Duodenal mucosa (tissue), 2 donors: Measurements from ENCODE around the gene ILK.

Experiments used
- H3K27ac ChIP-seq: one replicate; pipeline ENCODE4 v1.7.0; 2013; ENCODE audit warnings: low read depth, low read length
- H3K27me3 ChIP-seq, 2 donors: one replicate each; pipeline ENCODE4 v1.7.0; 2013; ENCODE audit warnings: low read length in 2 of 2, control low read depth in 1 of 2; ENCODE audit not compliant: insufficient read depth in 2 of 2, control insufficient read depth in 1 of 2
- H3K36me3 ChIP-seq, 2 donors: one replicate each; pipeline ENCODE4 v1.7.0; 2013; ENCODE audit warnings: low read length in 2 of 2, control low read depth in 1 of 2; ENCODE audit not compliant: insufficient read depth in 2 of 2, control insufficient read depth in 1 of 2
- H3K4me1 ChIP-seq, 2 donors: one replicate each; pipeline ENCODE4 v1.7.0; 2013; ENCODE audit warnings: low read length in 2 of 2, control low read depth in 1 of 2; ENCODE audit not compliant: insufficient read depth in 2 of 2, control insufficient read depth in 1 of 2
- H3K4me3 ChIP-seq, 2 donors: one replicate each; pipeline ENCODE4 v1.7.0; 2013; ENCODE audit warnings: low read length in 2 of 2, low read depth in 1 of 2
- H3K9ac ChIP-seq, 2 donors: one replicate each; pipeline ENCODE4 v1.7.0; 2013; ENCODE audit warnings: low read length in 2 of 2, low read depth in 1 of 2
- H3K9me3 ChIP-seq, 2 donors: one replicate each; pipeline ENCODE4 v1.7.0; 2013; ENCODE audit warnings: low read length in 2 of 2, control low read depth in 1 of 2; ENCODE audit not compliant: control insufficient read depth in 1 of 2

ILK gene

GRCh38 chr11:6621711-6622211, 18.2 kb downstream of the ILK start:
- H3K4me3 ChIP-seq, result no peak overlapping the region
- H3K27me3 ChIP-seq, result no peaks in the 10 kb centered on the region
- peaks cover 11 to 26% of the 10 kb centered on the region in 2 donors for H3K36me3 ChIP-seq
- H3K4me1 ChIP-seq, result peaks cover 16 to 17% of the 10 kb centered on the region in 2 donors
- H3K9ac ChIP-seq, result no peak overlapping the region
- H3K27ac ChIP-seq, result no peak overlapping the region
- no peaks in the 10 kb centered on the region for H3K9me3 ChIP-seq

DNA sequence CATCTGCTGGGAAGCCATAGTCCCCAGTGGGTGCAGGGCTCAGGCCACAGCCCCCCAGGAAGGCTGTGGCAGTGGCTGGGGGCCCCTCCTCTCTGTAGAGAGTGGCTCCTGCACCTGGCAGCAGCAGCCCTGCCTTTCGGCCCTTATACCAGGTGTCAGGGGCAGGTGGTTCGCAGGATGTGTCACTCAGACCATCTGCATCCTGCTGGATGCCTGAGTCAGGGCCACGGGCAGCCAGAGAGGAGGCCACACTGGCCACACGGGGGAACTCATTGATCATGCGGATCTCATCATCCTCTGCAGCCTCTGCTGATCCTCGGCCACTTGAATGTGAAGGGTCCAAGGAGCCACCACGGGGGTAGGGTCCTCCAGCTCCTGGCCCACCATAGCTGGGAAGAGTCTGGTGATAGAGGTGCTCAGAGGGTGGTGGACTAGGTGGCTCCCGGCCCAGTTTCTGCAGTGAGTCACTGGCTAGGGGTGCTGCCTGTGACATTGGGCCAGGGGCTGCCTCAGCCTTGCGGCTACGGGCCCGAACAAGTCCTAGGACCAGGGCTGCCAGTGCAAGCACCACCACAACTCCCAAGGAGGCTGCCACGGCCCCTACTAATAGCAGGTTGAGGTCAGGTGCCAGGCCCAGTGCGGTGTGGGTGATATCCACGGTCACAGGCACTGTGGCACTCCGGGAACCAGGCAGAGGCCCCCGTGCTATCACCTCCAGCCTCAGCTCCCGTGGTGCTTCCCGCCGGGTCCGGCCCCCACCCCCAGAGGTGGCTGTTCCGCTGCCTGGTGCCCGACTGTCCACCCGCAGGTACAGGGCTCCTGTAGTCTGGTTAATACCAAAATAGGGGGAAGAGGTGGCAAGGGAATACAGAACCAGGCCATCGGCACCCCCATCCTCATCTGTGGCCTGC, 18.9 kb downstream of the ILK start:
- Histone ChIP-seq H3K27ac (no peak overlapping the region), H3K9ac (no peak overlapping the region), H3K36me3 (peaks cover 11 to 29% of the 10 kb centered on the region in 2 donors), H3K27me3 (no peaks in the 10 kb centered on the region), H3K9me3 (no peaks in the 10 kb centered on the region), H3K4me3 (no peak overlapping the region), H3K4me1 (peaks cover 17 to 19% of the 10 kb centered on the region in 2 donors)

- H3K9ac ChIP-seq, result no peak overlapping the region
- H3K4me1 ChIP-seq, result peaks cover 10 to 15% of the 10 kb centered on the region in 2 donors
- H3K4me3 ChIP-seq, result no peak overlapping the region
- no peaks in the 10 kb centered on the region for H3K9me3 ChIP-seq
- H3K27me3 ChIP-seq, result no peaks in the 10 kb centered on the region
- peaks cover 11 to 33% of the 10 kb centered on the region in 2 donors for H3K36me3 ChIP-seq
- H3K27ac ChIP-seq, result no peak overlapping the region
Measured at GRCh38 chr11:6623391-6624363, 20.1 kb downstream of the ILK start.

- Histone ChIP-seq H3K36me3 (peaks cover 11 to 38% of the 10 kb centered on the region in 2 donors), H3K9ac (no peak overlapping the region), H3K27me3 (no peaks in the 10 kb centered on the region), H3K4me1 (peaks cover 9 to 12% of the 10 kb centered on the region in 2 donors), H3K9me3 (no peaks in the 10 kb centered on the region), H3K4me3 (no peak overlapping the region), H3K27ac (no peak overlapping the region)
Measured at GRCh38 chr11:6625156-6625831, 21.7 kb downstream of the ILK start.

- Histone ChIP-seq H3K4me1 (peaks cover 9 to 12% of the 10 kb centered on the region in 2 donors), H3K27ac (no peak overlapping the region), H3K9ac (no peak overlapping the region), H3K36me3 (peaks cover 11 to 38% of the 10 kb centered on the region in 2 donors), H3K27me3 (no peaks in the 10 kb centered on the region), H3K9me3 (no peaks in the 10 kb centered on the region), H3K4me3 (no peak overlapping the region)
Measured at GRCh38 chr11:6625832-6626420, 22.4 kb downstream of the ILK start.

DNA sequence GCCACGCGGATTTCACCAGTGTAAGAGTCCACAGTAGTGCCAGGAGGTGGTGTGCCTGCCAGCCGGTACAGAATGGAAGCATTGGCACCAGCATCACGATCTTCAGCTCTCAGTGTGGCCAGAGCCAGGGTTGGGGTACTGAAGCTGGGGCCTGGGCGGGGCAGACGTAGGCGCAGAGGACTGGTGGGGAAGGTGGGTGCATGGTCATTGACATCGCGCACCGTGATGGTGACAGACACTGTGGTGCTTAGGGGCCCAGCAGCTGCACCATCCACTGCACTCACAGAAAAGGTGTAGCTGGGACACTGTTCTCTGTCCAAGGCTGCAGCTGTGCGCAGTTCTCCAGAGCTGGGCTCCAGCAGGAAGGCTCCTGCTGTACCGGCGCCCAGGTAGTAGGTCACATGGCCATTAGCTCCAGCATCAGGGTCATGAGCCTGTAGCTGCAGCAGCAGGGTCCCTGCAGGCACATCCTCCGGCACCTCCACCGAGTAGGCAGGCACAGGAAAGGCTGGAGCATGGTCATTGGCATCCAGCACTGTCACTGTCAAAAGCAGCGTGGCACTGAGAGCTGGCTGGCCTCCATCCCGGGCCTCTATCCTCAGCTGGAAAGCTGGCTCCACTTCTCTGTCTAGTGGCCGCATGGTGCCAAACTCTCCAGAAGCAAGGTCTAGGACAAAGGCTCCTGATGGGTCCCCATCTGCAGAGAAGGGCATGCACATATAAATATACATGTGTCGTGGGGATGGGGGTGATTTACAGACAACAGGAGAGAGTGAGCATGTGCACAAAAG, 23.6 kb downstream of the ILK start:
- Histone ChIP-seq H3K4me3 (no peak overlapping the region), H3K9me3 (no peaks in the 10 kb centered on the region), H3K4me1 (peaks cover 9 to 12% of the 10 kb centered on the region in 2 donors), H3K9ac (no peak overlapping the region), H3K36me3 (peaks cover 11 to 38% of the 10 kb centered on the region in 2 donors), H3K27ac (no peak overlapping the region), H3K27me3 (no peaks in the 10 kb centered on the region)

GRCh38 chr11:6627762-6628241, 24.2 kb downstream of the ILK start:
- no peak overlapping the region for H3K27ac ChIP-seq
- H3K4me1 ChIP-seq, result peaks cover 9 to 12% of the 10 kb centered on the region in 2 donors
- H3K36me3 ChIP-seq, result peaks cover 11 to 38% of the 10 kb centered on the region in 2 donors
- no peaks in the 10 kb centered on the region for H3K27me3 ChIP-seq
- no peak overlapping the region for H3K4me3 ChIP-seq
- no peak overlapping the region for H3K9ac ChIP-seq
- no peaks in the 10 kb centered on the region for H3K9me3 ChIP-seq

GRCh38 chr11:6628526-6628925, 25.0 kb downstream of the ILK start:
- Histone ChIP-seq H3K27me3 (no peaks in the 10 kb centered on the region), H3K4me1 (peaks cover 9 to 12% of the 10 kb centered on the region in 2 donors), H3K4me3 (no peak overlapping the region), H3K36me3 (peaks cover 11 to 42% of the 10 kb centered on the region in 2 donors), H3K27ac (no peak overlapping the region), H3K9ac (no peak overlapping the region), H3K9me3 (no peaks in the 10 kb centered on the region)

- H3K4me3 ChIP-seq, result peak overlapping the region in 1 of 2 donors; percentile 53
Measured at GRCh38 chr11:6629573-6629891, 26.0 kb downstream of the ILK start.

More at GRCh38 chr11:6629573-6629891, 26.0 kb downstream of the ILK start:
- Histone ChIP-seq H3K9ac (no peak overlapping the region), H3K27me3 (no peaks in the 10 kb centered on the region), H3K27ac (no peak overlapping the region), H3K9me3 (no peaks in the 10 kb centered on the region), H3K4me1 (peaks cover 9 to 13% of the 10 kb centered on the region in 2 donors), H3K36me3 (peaks cover 11 to 38% of the 10 kb centered on the region in 2 donors)
